ENCODE measurements around the gene TRPV5.

The TRPV5 gene

GRCh38 chr7:142883571-142884285 lies 49.8 kb downstream of the TRPV5 start:
- no peak for DNase-seq

- no peak for DNase-seq
Observed at GRCh38 chr7:142883145-142883544, 50.4 kb downstream of the TRPV5 start.

GRCh38 chr7:142882338-142882678 lies 51.2 kb downstream of the TRPV5 start:
- no peak for DNase-seq

GRCh38 chr7:142881586-142882337 lies 51.8 kb downstream of the TRPV5 start:
- no peak for DNase-seq

- DNase-seq = peak; percentile 61
Observed at GRCh38 chr7:142880876-142881505, 52.6 kb downstream of the TRPV5 start.

GRCh38 chr7:142879060-142879459 lies 54.5 kb downstream of the TRPV5 start:
- DNase-seq = no peak

- no peak for DNase-seq
Observed at GRCh38 chr7:142878315-142878714, 55.2 kb downstream of the TRPV5 start.

GRCh38 chr7:142876991-142877910 lies 56.3 kb downstream of the TRPV5 start:
- no peak for DNase-seq

GRCh38 chr7:142876236-142876960 lies 57.1 kb downstream of the TRPV5 start:
- no peak for DNase-seq

- no peak for DNase-seq
Observed at GRCh38 chr7:142875456-142875855, 58.1 kb downstream of the TRPV5 start.

- DNase-seq = no peak
Observed at GRCh38 chr7:142874837-142875236, 58.7 kb downstream of the TRPV5 start.

GRCh38 chr7:142874409-142874808 lies 59.1 kb downstream of the TRPV5 start:
- no peak for DNase-seq

GRCh38 chr7:142873871-142874270 lies 59.7 kb downstream of the TRPV5 start:
- no peak for DNase-seq

- DNase-seq = peak; percentile 60
Observed at GRCh38 chr7:142873281-142873784, 60.2 kb downstream of the TRPV5 start.

- DNase-seq = no peak
Observed at GRCh38 chr7:142872106-142872675, 61.4 kb downstream of the TRPV5 start.

- DNase-seq = no peak
Observed at GRCh38 chr7:142871260-142872105, 62.1 kb downstream of the TRPV5 start.

GRCh38 chr7:142870566-142871259 lies 62.8 kb downstream of the TRPV5 start:
- peak; percentile 33 for DNase-seq

- no peak for DNase-seq
Observed at GRCh38 chr7:142870147-142870559, 63.4 kb downstream of the TRPV5 start.

GRCh38 chr7:142869434-142869833 lies 64.1 kb downstream of the TRPV5 start:
- DNase-seq = no peak

GRCh38 chr7:142868986-142869415 lies 64.5 kb downstream of the TRPV5 start:
- no peak for DNase-seq
